GM12892 (cell line): Measurements from ENCODE around the gene COTL1.

Experiments
- POLR2A ChIP-seq: IDR thresholded peaks from 2 replicates; pipeline ENCODE4 v1.6.1; 2011; ENCODE audit warnings: low read depth, low read length, control low read depth
- POLR2AphosphoS5 ChIP-seq: IDR thresholded peaks from 2 replicates; pipeline ENCODE4 v1.6.1; 2011; ENCODE audit warnings: low read depth, low read length, control low read depth

GRCh38 chr16:84561291-84561690, 56.6 kb downstream of the COTL1 start:
- peak; percentile 44; the same call in 1 of the 2 replicates for TF ChIP-seq POLR2A
- peak; percentile 8; the same call in 1 of the 2 replicates for TF ChIP-seq POLR2AphosphoS5
